HEK293 (cell line): ENCODE data around the gene EPB41L2.
A peak's percentile ranks its signal among the peaks of the same experiment; 100 is the strongest.

Experiments
- CTCF ChIA-PET: fragments of 350-600 bp; formaldehyde crosslinking; extraction: SDS; loops from one replicate; lab custom pipeline; 2021; ENCODE audit warnings: antibody characterized with exemption; lab: Yijun Ruan, JAX
- POLR2A ChIA-PET: fragments of 300-600 bp; formaldehyde crosslinking; extraction: SDS; loops from one replicate; lab custom pipeline; 2020; ENCODE audit warnings: antibody characterized with exemption, inconsistent platforms; lab: Yijun Ruan, JAX
- H3K27ac ChIP-seq: fragments of 200-500 bp; sonication (Bioruptor generic); 2 replicates; pipeline ENCODE4 v1.5.1; 2014; ENCODE audit warnings: low read depth, low read length, control low read depth, inconsistent platforms; ENCODE audit errors: extremely low read depth
- H3K36me3 ChIP-seq, 2 experiments: fragments of 200-500 bp in 1 of 2; sonication (Bioruptor generic) in 1 of 2; 1 replicate in 1 of 2; 2 replicates in 1 of 2; pipeline ENCODE4 v1.5.1; 2014 to 2017; ENCODE audit warnings: inconsistent platforms in 2 of 2, low read length in 2 of 2; ENCODE audit not compliant: control insufficient read depth in 2 of 2, insufficient read depth in 1 of 2
- H3K4me1 ChIP-seq: fragments of 200-500 bp; sonication (Bioruptor generic); 2 replicates; pipeline ENCODE4 v1.5.1; 2014; ENCODE audit warnings: mild to moderate bottlenecking, low read length, inconsistent platforms; ENCODE audit not compliant: control insufficient read depth, insufficient read depth
- H3K4me3 ChIP-seq: 2 replicates; pipeline ENCODE4 v1.5.1; 2011; ENCODE audit warnings: low read depth, mild to moderate bottlenecking, control low read depth, low read length, moderate library complexity
- H3K9me3 ChIP-seq: fragments of 200-500 bp; sonication (Bioruptor generic); 2 replicates; pipeline ENCODE4 v1.5.1; 2014; ENCODE audit warnings: low read depth, low read length, inconsistent platforms; ENCODE audit not compliant: control insufficient read depth, insufficient read depth
- FEZF1 ChIP-seq: fragments of 450-650 bp; formaldehyde crosslinking; IDR thresholded peaks from 2 replicates; pipeline ENCODE4 v1.5.1; 2016; ENCODE audit warnings: missing biosample characterization, missing genetic modification characterization
- GLI4 ChIP-seq: fragments of 450-650 bp; formaldehyde crosslinking; IDR thresholded peaks from 2 replicates; pipeline ENCODE4 v1.5.1; 2016; ENCODE audit warnings: missing biosample characterization, missing genetic modification characterization
- YY2 ChIP-seq: fragments of 450-650 bp; formaldehyde crosslinking; IDR thresholded peaks from 2 replicates; pipeline ENCODE4 v1.5.1; 2016; ENCODE audit warnings: missing biosample characterization, missing genetic modification characterization
- ZNF423 ChIP-seq: fragments of 450-650 bp; formaldehyde crosslinking; IDR thresholded peaks from 2 replicates; pipeline ENCODE4 v1.5.1; 2016; ENCODE audit warnings: missing biosample characterization, missing genetic modification characterization
- ZNF521 ChIP-seq: fragments of 450-650 bp; formaldehyde crosslinking; IDR thresholded peaks from 2 replicates; pipeline ENCODE4 v1.5.1; 2017; ENCODE audit warnings: missing biosample characterization, mild to moderate bottlenecking, missing genetic modification characterization
- ZNF529 ChIP-seq: fragments of 450-650 bp; formaldehyde crosslinking; IDR thresholded peaks from 2 replicates; pipeline ENCODE4 v1.5.1; 2017; ENCODE audit warnings: missing genetic modification characterization, missing biosample characterization; ENCODE audit not compliant: insufficient replicate concordance
- ZNF624 ChIP-seq: fragments of 450-650 bp; formaldehyde crosslinking; IDR thresholded peaks from 2 replicates; pipeline ENCODE4 v1.5.1; 2017; ENCODE audit warnings: missing biosample characterization, missing genetic modification characterization
- ZNF629 ChIP-seq: fragments of 450-650 bp; formaldehyde crosslinking; IDR thresholded peaks from 2 replicates; pipeline ENCODE4 v1.5.1; 2017; ENCODE audit warnings: missing biosample characterization, missing genetic modification characterization
- ZNF837 ChIP-seq: fragments of 450-650 bp; formaldehyde crosslinking; IDR thresholded peaks from 2 replicates; pipeline ENCODE4 v1.5.1; 2016; ENCODE audit warnings: missing biosample characterization, missing genetic modification characterization
- ZSCAN23 ChIP-seq: fragments of 450-650 bp; formaldehyde crosslinking; IDR thresholded peaks from 2 replicates; pipeline ENCODE4 v1.5.1; 2016; ENCODE audit warnings: missing biosample characterization, missing genetic modification characterization
- TF ChIP-seq, protein P1 (sequence below): fragments of 450-650 bp; IDR thresholded peaks from 2 replicates; pipeline ENCODE4 v1.5.1; 2018; ENCODE audit warnings: missing biosample characterization, mild to moderate bottlenecking, missing genetic modification characterization
- TF ChIP-seq, protein P2 (sequence below): fragments of 450-650 bp; formaldehyde crosslinking; IDR thresholded peaks from 2 replicates; pipeline ENCODE4 v1.5.1; 2017; ENCODE audit warnings: missing biosample characterization, missing genetic modification characterization
- TF ChIP-seq, protein P3 (sequence below): fragments of 450-650 bp; formaldehyde crosslinking; IDR thresholded peaks from 2 replicates; pipeline ENCODE4 v1.5.1; 2017; ENCODE audit warnings: missing biosample characterization, missing genetic modification characterization
- TF ChIP-seq, protein P4 (sequence below): fragments of 450-650 bp; formaldehyde crosslinking; IDR thresholded peaks from 2 replicates; pipeline ENCODE4 v1.5.1; 2016; ENCODE audit warnings: missing biosample characterization, missing genetic modification characterization

EPB41L2 gene

DNA sequence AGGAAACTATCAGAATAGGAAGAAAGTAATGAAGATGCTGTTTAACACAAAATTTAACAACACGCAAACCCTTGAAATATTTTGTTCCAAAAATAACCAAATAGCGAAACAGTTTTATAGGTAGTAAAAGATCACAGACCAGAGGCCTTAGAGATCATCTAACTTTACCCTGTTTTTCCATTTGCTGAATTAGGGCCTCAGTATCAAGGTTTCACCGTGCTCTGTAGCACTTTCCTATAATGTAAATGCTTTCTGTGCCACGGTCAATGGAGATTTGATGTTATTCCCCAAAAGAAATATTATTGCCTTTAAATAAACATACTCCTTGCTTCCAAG is 23.7 kb downstream of the EPB41L2 start:
- no peaks in the 10 kb centered on the region for H3K9me3 ChIP-seq
- no peak overlapping the region for H3K4me3 ChIP-seq
- H3K27ac ChIP-seq, result no peak overlapping the region
- POLR2A ChIA-PET, result no interaction called here
- TF ChIP-seq ZNF521 (tag by site-specific recombination), result no peak
- TF ChIP-seq ZNF624 (tag by site-specific recombination), result no peak
- TF ChIP-seq ZNF529 (tag by site-specific recombination), result no peak
- TF ChIP-seq ZNF837 (tag by site-specific recombination), result no peak
- TF ChIP-seq YY2 (tag by site-specific recombination), result no peak
- no peak for TF ChIP-seq ZNF629
- no peak for TF ChIP-seq ZSCAN23 (tag by site-specific recombination)
- TF ChIP-seq, protein P1, sequence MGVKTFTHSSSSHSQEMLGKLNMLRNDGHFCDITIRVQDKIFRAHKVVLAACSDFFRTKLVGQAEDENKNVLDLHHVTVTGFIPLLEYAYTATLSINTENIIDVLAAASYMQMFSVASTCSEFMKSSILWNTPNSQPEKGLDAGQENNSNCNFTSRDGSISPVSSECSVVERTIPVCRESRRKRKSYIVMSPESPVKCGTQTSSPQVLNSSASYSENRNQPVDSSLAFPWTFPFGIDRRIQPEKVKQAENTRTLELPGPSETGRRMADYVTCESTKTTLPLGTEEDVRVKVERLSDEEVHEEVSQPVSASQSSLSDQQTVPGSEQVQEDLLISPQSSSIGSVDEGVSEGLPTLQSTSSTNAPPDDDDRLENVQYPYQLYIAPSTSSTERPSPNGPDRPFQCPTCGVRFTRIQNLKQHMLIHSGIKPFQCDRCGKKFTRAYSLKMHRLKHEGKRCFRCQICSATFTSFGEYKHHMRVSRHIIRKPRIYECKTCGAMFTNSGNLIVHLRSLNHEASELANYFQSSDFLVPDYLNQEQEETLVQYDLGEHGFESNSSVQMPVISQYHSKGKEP (tag by site-specific recombination), result no peak
- TF ChIP-seq GLI4, result no peak
- no peak for TF ChIP-seq FEZF1 (tag by site-specific recombination)
- H3K36me3 ChIP-seq, result 0 out of 3 replicates have a peak, but pooled peaks cover 0 to 3% of the 10 kb centered on the region in 2 experiments
- H3K4me1 ChIP-seq, result peaks cover 32% of the 10 kb centered on the region
- CTCF ChIA-PET, result no interaction called here

DNA sequence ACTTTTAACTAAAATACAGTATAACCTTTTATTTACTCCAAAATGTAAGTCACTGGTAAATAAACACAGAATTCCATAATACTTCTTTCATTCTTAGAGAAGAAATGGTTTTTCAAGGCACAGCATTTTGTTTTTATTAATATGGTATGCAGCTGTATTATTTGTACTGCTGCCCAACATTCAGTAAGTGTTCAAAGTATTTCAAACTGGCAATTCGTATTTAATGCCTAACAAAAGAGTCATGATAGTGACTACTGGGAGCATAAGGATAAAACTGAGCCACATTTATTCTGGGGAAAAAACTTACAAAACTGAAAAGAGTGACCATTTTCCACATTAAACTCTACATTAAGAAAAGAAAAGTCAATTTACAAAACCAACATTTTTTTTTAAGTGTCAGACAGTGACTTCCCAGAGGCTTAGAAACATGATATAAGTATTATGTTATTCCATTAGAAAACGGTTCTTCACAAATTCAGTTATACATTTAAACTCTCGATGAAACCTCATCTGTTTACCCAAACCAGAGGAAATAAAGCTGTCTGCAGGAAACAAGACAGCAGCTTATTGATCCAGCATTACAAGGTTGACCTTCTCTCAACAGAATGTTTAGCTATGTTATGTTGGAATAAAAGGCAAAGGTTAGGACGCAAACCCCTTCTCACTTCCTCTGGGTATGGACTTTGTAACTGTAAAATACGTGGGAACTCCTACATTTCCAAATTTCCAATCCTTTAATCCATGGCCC is 24.3 kb downstream of the EPB41L2 start:
- CTCF ChIA-PET, result interaction anchor here (0.6 kb wide), 1 partner anchor 514 kb away, joined by 3 read pairs; no protein-coding TSS in a partner anchor
- Histone ChIP-seq H3K9me3 (no peaks in the 10 kb centered on the region), H3K27ac (no peak overlapping the region), H3K4me3 (no peak overlapping the region), H3K36me3 (0 out of 3 replicates have a peak, but pooled peaks cover 0 to 3% of the 10 kb centered on the region in 2 experiments), H3K4me1 (peaks cover 32% of the 10 kb centered on the region)
- no peak for TF ChIP-seq ZNF423 (tag by site-specific recombination)
- TF ChIP-seq, protein P2, sequence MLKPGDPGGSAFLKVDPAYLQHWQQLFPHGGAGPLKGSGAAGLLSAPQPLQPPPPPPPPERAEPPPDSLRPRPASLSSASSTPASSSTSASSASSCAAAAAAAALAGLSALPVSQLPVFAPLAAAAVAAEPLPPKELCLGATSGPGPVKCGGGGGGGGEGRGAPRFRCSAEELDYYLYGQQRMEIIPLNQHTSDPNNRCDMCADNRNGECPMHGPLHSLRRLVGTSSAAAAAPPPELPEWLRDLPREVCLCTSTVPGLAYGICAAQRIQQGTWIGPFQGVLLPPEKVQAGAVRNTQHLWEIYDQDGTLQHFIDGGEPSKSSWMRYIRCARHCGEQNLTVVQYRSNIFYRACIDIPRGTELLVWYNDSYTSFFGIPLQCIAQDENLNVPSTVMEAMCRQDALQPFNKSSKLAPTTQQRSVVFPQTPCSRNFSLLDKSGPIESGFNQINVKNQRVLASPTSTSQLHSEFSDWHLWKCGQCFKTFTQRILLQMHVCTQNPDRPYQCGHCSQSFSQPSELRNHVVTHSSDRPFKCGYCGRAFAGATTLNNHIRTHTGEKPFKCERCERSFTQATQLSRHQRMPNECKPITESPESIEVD (tag by site-specific recombination), result peak; percentile 77
- POLR2A ChIA-PET, result no interaction called here

DNA sequence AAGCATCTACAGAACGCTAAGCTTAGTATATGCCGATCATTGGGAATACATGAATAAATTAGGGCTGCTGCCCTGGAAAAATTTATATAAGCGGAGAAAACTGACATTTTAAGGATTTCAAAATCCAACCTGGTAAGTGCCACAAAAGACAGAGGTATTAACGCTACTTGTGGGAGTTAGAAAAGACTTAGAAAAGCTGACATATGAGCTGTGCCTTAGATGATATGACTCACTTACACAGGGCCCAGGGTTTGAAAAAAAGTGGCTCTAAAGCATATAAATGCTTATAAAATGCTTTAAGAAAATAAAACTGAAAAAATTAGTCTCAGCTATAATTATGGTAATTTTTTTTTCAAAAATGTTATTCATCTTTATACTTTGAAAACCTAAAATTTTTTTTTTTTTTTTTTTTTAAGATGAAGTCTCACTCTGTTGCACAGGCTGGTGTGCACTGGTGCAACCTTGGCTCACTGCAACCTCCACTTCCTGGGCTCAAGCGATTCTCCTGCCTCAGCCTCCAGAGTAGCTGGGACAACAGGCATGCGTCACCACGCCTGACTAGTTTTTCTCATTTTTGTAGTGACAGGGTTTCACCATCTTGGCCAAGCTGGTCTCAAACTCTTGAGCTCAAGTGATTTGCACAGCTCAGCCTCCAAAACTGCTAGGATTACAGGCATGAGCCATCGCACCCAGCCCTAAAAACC is 25.7 kb downstream of the EPB41L2 start:
- ChIA-PET POLR2A (no interaction called here), CTCF (interaction anchor here (0.6 to 1.5 kb wide), 3 partner anchors 152 to 877 kb away, joined by 3 to 7 read pairs (median 3); partner anchors contain the start of gene MED23)
- Histone ChIP-seq H3K4me1 (peaks cover 32% of the 10 kb centered on the region), H3K36me3 (no peaks in the 10 kb centered on the region), H3K9me3 (no peaks in the 10 kb centered on the region), H3K4me3 (no peak overlapping the region), H3K27ac (no peak overlapping the region)
- TF ChIP-seq, protein P3, sequence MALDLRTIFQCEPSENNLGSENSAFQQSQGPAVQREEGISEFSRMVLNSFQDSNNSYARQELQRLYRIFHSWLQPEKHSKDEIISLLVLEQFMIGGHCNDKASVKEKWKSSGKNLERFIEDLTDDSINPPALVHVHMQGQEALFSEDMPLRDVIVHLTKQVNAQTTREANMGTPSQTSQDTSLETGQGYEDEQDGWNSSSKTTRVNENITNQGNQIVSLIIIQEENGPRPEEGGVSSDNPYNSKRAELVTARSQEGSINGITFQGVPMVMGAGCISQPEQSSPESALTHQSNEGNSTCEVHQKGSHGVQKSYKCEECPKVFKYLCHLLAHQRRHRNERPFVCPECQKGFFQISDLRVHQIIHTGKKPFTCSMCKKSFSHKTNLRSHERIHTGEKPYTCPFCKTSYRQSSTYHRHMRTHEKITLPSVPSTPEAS, result no peak
- TF ChIP-seq, protein P4, sequence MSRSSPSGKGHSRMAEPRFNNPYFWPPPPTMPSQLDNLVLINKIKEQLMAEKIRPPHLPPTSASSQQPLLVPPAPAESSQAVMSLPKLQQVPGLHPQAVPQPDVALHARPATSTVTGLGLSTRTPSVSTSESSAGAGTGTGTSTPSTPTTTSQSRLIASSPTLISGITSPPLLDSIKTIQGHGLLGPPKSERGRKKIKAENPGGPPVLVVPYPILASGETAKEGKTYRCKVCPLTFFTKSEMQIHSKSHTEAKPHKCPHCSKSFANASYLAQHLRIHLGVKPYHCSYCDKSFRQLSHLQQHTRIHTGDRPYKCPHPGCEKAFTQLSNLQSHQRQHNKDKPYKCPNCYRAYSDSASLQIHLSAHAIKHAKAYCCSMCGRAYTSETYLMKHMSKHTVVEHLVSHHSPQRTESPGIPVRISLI (tag by site-specific recombination), result peak; percentile 76
